Activated CD4-positive, alpha-beta memory T cell treated with anti-CD3 and anti-CD28 coated beads, Interleukin-2, amount 10 ng/mL, durations not matched to agents 7 days and 5 days (primary cell): ENCODE measurements around the gene CCNH. TPM values are rescaled to one million over a fixed set of nuclear protein-coding genes. Genes with fewer than 3 reads are reported as not detected.
A peak's percentile ranks its signal among the peaks of the same experiment; 100 is the strongest.

Experiments
- CTCF ChIA-PET: fragments of 350-600 bp; sonication (Branson Sonifier 250); formaldehyde crosslinking; loops from one replicate; lab custom pipeline; 2021; ENCODE audit warnings: antibody characterized with exemption, inconsistent platforms; lab: Charles Lee
- POLR2A ChIA-PET: fragments of 350-600 bp; sonication (Branson Sonifier 250); formaldehyde crosslinking; loops from one replicate; lab custom pipeline; 2021; ENCODE audit warnings: antibody characterized with exemption; lab: Charles Lee
- DNase-seq: peaks from one replicate; pipeline ENCODE4 v3.0.0-alpha.2; 2020
- H3K27ac Mint-ChIP-seq: one replicate; pipeline ENCODE4 v1.8.0; 2021; ENCODE audit warnings: mild to moderate bottlenecking, mixed read lengths
- H3K27me3 Mint-ChIP-seq: one replicate; pipeline ENCODE4 v1.8.0; 2021; ENCODE audit warnings: mixed read lengths
- H3K36me3 Mint-ChIP-seq: one replicate; pipeline ENCODE4 v1.8.0; 2021; ENCODE audit warnings: low read depth, mixed read lengths
- H3K4me1 Mint-ChIP-seq: one replicate; pipeline ENCODE4 v1.8.0; 2021; ENCODE audit warnings: mixed read lengths
- H3K4me3 Mint-ChIP-seq: one replicate; pipeline ENCODE4 v1.8.0; 2021; ENCODE audit warnings: mild to moderate bottlenecking, mixed read lengths
- H3K9me3 Mint-ChIP-seq: one replicate; pipeline ENCODE4 v1.8.0; 2021; ENCODE audit warnings: mixed read lengths
- total RNA-seq, 2 experiments: library from RNA; stranded (reverse); gene quantifications; one replicate each; pipeline ENCODE4 v1.2.3, GENCODE V29; 2021

Gene CCNH
- total RNA-seq, 2 experiments from 2014 or later, result 55.7 to 60.4 TPM

GRCh38 chr5:87421307-87421706 lies 8.6 kb upstream of the CCNH start:
- Mint-ChIP-seq H3K27ac (no peak overlapping the region), H3K36me3 (no peaks in the 10 kb centered on the region), H3K9me3 (no peaks in the 10 kb centered on the region), H3K27me3 (no peaks in the 10 kb centered on the region), H3K4me3 (no peak overlapping the region), H3K4me1 (no peaks in the 10 kb centered on the region)
- no peak for DNase-seq
- ChIA-PET POLR2A (no interaction called here), CTCF (interaction anchor here (1.2 kb wide), 1 partner anchor 1258 kb away, joined by 3 read pairs; no protein-coding TSS in a partner anchor)

- ChIA-PET CTCF (no interaction called here), POLR2A (interaction anchor here (0.9 kb wide), 1 partner anchor 198 kb away, joined by 3 read pairs; no protein-coding TSS in a partner anchor)
Observed at GRCh38 chr5:87418506-87418905, 5.8 kb upstream of the CCNH start.

GRCh38 chr5:87413343-87413645 lies 564 bp upstream of the CCNH start:
- Mint-ChIP-seq H3K9me3 (no peaks in the 10 kb centered on the region), H3K4me3 (peak overlapping the region; percentile 99), H3K27ac (peak overlapping the region; percentile 91), H3K27me3 (no peaks in the 10 kb centered on the region), H3K4me1 (peaks cover 37% of the 10 kb centered on the region), H3K36me3 (peaks cover 31% of the 10 kb centered on the region)
- ChIA-PET POLR2A (interaction anchor here (1.0 to 2.9 kb wide), 5 partner anchors 14 to 338 kb away, joined by 3 to 12 read pairs (median 9); partner anchors contain the start of gene RASA1), CTCF (interaction anchor here (0.5 to 2.1 kb wide), 3 partner anchors 13 to 31 kb away, joined by 3 to 13 read pairs (median 3); no protein-coding TSS in a partner anchor)
- no peak for DNase-seq

More at GRCh38 chr5:87418506-87418905, 5.8 kb upstream of the CCNH start:
- Mint-ChIP-seq H3K27me3 (no peaks in the 10 kb centered on the region), H3K4me1 (no peaks in the 10 kb centered on the region), H3K4me3 (no peak overlapping the region), H3K36me3 (no peaks in the 10 kb centered on the region), H3K9me3 (no peaks in the 10 kb centered on the region), H3K27ac (no peak overlapping the region)
- DNase-seq, result no peak

GRCh38 chr5:87411973-87412629 lies 629 bp downstream of the CCNH start:
- H3K27ac Mint-ChIP-seq, result peak overlapping the region; percentile 91
- H3K4me1 Mint-ChIP-seq, result peaks cover 47% of the 10 kb centered on the region
- POLR2A ChIA-PET, result interaction anchor here (1.0 to 2.9 kb wide), 9 partner anchors 12 to 794 kb away, joined by 3 to 12 read pairs (median 4); partner anchors contain the start of genes COX7C and RASA1
- CTCF ChIA-PET, result interaction anchor here (1.1 to 2.1 kb wide), 5 partner anchors 12 to 425 kb away, joined by 3 to 13 read pairs (median 3); no protein-coding TSS in a partner anchor
- no peaks in the 10 kb centered on the region for H3K9me3 Mint-ChIP-seq
- peak overlapping the region; percentile 99 for H3K4me3 Mint-ChIP-seq
- peaks cover 42% of the 10 kb centered on the region for H3K36me3 Mint-ChIP-seq
- DNase-seq, result peak; percentile 24
- no peaks in the 10 kb centered on the region for H3K27me3 Mint-ChIP-seq

- no peaks in the 10 kb centered on the region for H3K27me3 Mint-ChIP-seq
- CTCF ChIA-PET, result interaction anchor here (1.1 to 2.1 kb wide), 5 partner anchors 11 to 425 kb away, joined by 3 to 13 read pairs (median 3); no protein-coding TSS in a partner anchor
- H3K9me3 Mint-ChIP-seq, result no peaks in the 10 kb centered on the region
- peak overlapping the region; percentile 91 for H3K27ac Mint-ChIP-seq
- no peak for DNase-seq
- peaks cover 52% of the 10 kb centered on the region for H3K4me1 Mint-ChIP-seq
- peak overlapping the region; percentile 99 for H3K4me3 Mint-ChIP-seq
- POLR2A ChIA-PET, result interaction anchor here (1.2 to 2.9 kb wide), 8 partner anchors 12 to 794 kb away, joined by 3 to 12 read pairs (median 6); partner anchors contain the start of genes COX7C and RASA1
- peaks cover 48% of the 10 kb centered on the region for H3K36me3 Mint-ChIP-seq
Observed at GRCh38 chr5:87411586-87411972, 1.2 kb downstream of the CCNH start.

GRCh38 chr5:87410931-87411330 lies 1.8 kb downstream of the CCNH start:
- peaks cover 54% of the 10 kb centered on the region for H3K36me3 Mint-ChIP-seq
- peaks cover 59% of the 10 kb centered on the region for H3K4me1 Mint-ChIP-seq

GRCh38 chr5:87408204-87408603 lies 4.5 kb downstream of the CCNH start:
- no peaks in the 10 kb centered on the region for H3K27me3 Mint-ChIP-seq
- peaks cover 68% of the 10 kb centered on the region for H3K4me1 Mint-ChIP-seq
- ChIA-PET CTCF (interaction anchor here (1.2 kb wide), 1 partner anchor 8 kb away, joined by 8 read pairs; no protein-coding TSS in a partner anchor), POLR2A (no interaction called here)
- peaks cover 71% of the 10 kb centered on the region for H3K36me3 Mint-ChIP-seq
- H3K27ac Mint-ChIP-seq, result peak overlapping the region; percentile 7
- no peaks in the 10 kb centered on the region for H3K9me3 Mint-ChIP-seq
- no peak overlapping the region for H3K4me3 Mint-ChIP-seq
- DNase-seq, result no peak

More at GRCh38 chr5:87410931-87411330, 1.8 kb downstream of the CCNH start:
- no peak for DNase-seq
- H3K4me3 Mint-ChIP-seq, result peak overlapping the region; percentile 99
- ChIA-PET CTCF (interaction anchor here (1.1 to 1.2 kb wide), 2 partner anchors 11 to 424 kb away, joined by 3 read pairs; no protein-coding TSS in a partner anchor), POLR2A (interaction anchor here (1.2 to 2.4 kb wide), 6 partner anchors 11 to 336 kb away, joined by 3 to 12 read pairs (median 6); no protein-coding TSS in a partner anchor)
- H3K27me3 Mint-ChIP-seq, result no peaks in the 10 kb centered on the region
- peak overlapping the region; percentile 62 for H3K27ac Mint-ChIP-seq
- no peaks in the 10 kb centered on the region for H3K9me3 Mint-ChIP-seq

GRCh38 chr5:87405472-87406155 lies 7.1 kb downstream of the CCNH start:
- H3K4me1 Mint-ChIP-seq, result peaks cover 52% of the 10 kb centered on the region

GRCh38 chr5:87404359-87404758 lies 8.4 kb downstream of the CCNH start:
- ChIA-PET CTCF (interaction anchor here (1.8 kb wide), 1 partner anchor 20 kb away, joined by 4 read pairs; no protein-coding TSS in a partner anchor), POLR2A (interaction anchor here (2.1 kb wide), 1 partner anchor 24 kb away, joined by 4 read pairs; no protein-coding TSS in a partner anchor)
- H3K4me1 Mint-ChIP-seq, result peaks cover 55% of the 10 kb centered on the region
- DNase-seq, result no peak
- H3K9me3 Mint-ChIP-seq, result no peaks in the 10 kb centered on the region
- peaks cover 76% of the 10 kb centered on the region for H3K36me3 Mint-ChIP-seq
- no peak overlapping the region for H3K27ac Mint-ChIP-seq
- no peak overlapping the region for H3K4me3 Mint-ChIP-seq
- no peaks in the 10 kb centered on the region for H3K27me3 Mint-ChIP-seq

More at GRCh38 chr5:87405472-87406155, 7.1 kb downstream of the CCNH start:
- peak overlapping the region; percentile 33 for H3K27ac Mint-ChIP-seq
- DNase-seq, result no peak
- no peaks in the 10 kb centered on the region for H3K27me3 Mint-ChIP-seq
- H3K4me3 Mint-ChIP-seq, result no peak overlapping the region
- peaks cover 75% of the 10 kb centered on the region for H3K36me3 Mint-ChIP-seq
- ChIA-PET POLR2A (interaction anchor here (2.1 kb wide), 1 partner anchor 25 kb away, joined by 4 read pairs; no protein-coding TSS in a partner anchor), CTCF (interaction anchor here (1.8 kb wide), 1 partner anchor 22 kb away, joined by 4 read pairs; no protein-coding TSS in a partner anchor)
- no peaks in the 10 kb centered on the region for H3K9me3 Mint-ChIP-seq

- CTCF ChIA-PET, result interaction anchor here (1.8 kb wide), 1 partner anchor 20 kb away, joined by 4 read pairs; no protein-coding TSS in a partner anchor
- no peak for DNase-seq
- H3K27me3 Mint-ChIP-seq, result no peaks in the 10 kb centered on the region
- H3K27ac Mint-ChIP-seq, result no peak overlapping the region
- POLR2A ChIA-PET, result interaction anchor here (0.6 to 2.1 kb wide), 2 partner anchors 23 to 63 kb away, joined by 3 to 4 read pairs; no protein-coding TSS in a partner anchor
- no peak overlapping the region for H3K4me3 Mint-ChIP-seq
- no peaks in the 10 kb centered on the region for H3K9me3 Mint-ChIP-seq
- H3K36me3 Mint-ChIP-seq, result peaks cover 74% of the 10 kb centered on the region
- peaks cover 53% of the 10 kb centered on the region for H3K4me1 Mint-ChIP-seq
Observed at GRCh38 chr5:87403899-87404298, 8.8 kb downstream of the CCNH start.

GRCh38 chr5:87403409-87403808 lies 9.3 kb downstream of the CCNH start:
- CTCF ChIA-PET, result no interaction called here

GRCh38 chr5:87401626-87402025 lies 11.1 kb downstream of the CCNH start:
- H3K27me3 Mint-ChIP-seq, result no peaks in the 10 kb centered on the region
- H3K9me3 Mint-ChIP-seq, result no peaks in the 10 kb centered on the region
- H3K27ac Mint-ChIP-seq, result no peak overlapping the region
- no peak overlapping the region for H3K4me3 Mint-ChIP-seq
- ChIA-PET POLR2A (no interaction called here), CTCF (interaction anchor here (2.3 to 3.9 kb wide), 2 partner anchors 11 to 431 kb away, joined by 9 to 23 read pairs; no protein-coding TSS in a partner anchor)
- H3K4me1 Mint-ChIP-seq, result peaks cover 37% of the 10 kb centered on the region
- no peak for DNase-seq
- peaks cover 69% of the 10 kb centered on the region for H3K36me3 Mint-ChIP-seq

More at GRCh38 chr5:87403409-87403808, 9.3 kb downstream of the CCNH start:
- no peaks in the 10 kb centered on the region for H3K9me3 Mint-ChIP-seq
- no peak overlapping the region for H3K27ac Mint-ChIP-seq
- DNase-seq, result no peak
- H3K36me3 Mint-ChIP-seq, result peaks cover 73% of the 10 kb centered on the region
- H3K27me3 Mint-ChIP-seq, result no peaks in the 10 kb centered on the region
- H3K4me1 Mint-ChIP-seq, result peaks cover 49% of the 10 kb centered on the region
- H3K4me3 Mint-ChIP-seq, result no peak overlapping the region
- POLR2A ChIA-PET, result interaction anchor here (0.6 to 2.1 kb wide), 2 partner anchors 23 to 63 kb away, joined by 3 to 4 read pairs; no protein-coding TSS in a partner anchor
